ENCODE results near the gene ECEL1.
"Not testable (repeated sequence)": the region's sequence is repeated elsewhere in the genome, so short reads cannot be mapped to it uniquely, and the experiment has no call there.

Gene ECEL1

DNA sequence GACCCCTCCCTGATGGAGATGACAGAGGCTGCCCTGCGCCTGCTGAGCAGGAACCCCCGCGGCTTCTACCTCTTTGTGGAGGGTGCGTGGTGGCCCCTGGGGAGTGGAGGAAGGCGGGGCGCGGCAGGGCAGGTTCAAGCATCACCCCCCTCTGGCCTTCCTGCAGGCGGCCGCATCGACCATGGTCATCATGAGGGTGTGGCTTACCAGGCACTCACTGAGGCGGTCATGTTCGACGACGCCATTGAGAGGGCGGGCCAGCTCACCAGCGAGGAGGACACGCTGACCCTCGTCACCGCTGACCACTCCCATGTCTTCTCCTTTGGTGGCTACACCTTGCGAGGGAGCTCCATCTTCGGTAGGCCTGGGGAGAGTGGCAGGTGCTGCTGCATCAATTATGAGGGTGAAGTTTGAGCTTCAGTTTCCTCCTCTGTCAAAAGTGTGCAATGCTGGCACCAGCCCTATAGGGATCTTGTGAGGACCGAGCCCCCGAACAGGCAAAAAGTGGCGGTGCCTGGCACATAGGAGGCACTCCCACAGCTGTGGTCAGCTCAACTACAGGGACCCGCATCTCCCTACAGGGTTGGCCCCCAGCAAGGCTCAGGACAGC lies 29.5 kb downstream of the ECEL1 start:
- FAIRE-seq = no peak

DNA sequence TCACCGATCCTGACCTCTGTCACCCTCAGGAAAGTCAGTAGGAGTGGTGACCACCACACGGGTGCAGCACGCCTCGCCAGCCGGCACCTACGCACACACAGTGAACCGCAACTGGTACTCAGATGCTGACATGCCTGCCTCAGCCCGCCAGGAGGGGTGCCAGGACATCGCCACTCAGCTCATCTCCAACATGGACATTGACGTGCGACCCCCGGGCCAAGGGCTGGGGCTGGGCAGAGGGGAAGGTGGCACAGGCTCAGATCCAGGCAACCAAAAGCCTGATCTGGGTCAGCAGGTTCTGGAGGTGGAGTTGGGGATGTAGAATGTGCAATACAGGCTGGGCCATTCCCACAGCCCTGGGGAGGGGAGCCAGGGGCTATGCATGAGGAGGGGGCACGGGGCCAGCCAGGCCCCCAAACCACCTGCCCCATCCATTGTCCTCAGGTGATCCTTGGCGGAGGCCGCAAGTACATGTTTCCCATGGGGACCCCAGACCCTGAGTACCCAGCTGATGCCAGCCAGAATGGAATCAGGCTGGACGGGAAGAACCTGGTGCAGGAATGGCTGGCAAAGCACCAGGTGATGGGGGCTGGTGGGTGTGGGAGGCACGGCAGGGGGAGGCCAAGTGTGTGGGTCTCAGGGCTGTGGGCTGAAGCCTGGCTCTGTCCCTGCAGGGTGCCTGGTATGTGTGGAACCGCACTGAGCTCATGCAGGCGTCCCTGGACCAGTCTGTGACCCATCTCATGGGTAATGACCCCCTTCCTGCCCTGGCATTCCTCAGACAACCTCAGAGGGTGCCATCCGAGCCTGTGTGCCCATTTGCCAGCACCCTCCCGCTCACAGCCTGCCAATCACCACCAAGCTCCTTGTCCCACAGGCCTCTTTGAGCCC lies 30.3 kb downstream of the ECEL1 start:
- FAIRE-seq = no peak

DNA sequence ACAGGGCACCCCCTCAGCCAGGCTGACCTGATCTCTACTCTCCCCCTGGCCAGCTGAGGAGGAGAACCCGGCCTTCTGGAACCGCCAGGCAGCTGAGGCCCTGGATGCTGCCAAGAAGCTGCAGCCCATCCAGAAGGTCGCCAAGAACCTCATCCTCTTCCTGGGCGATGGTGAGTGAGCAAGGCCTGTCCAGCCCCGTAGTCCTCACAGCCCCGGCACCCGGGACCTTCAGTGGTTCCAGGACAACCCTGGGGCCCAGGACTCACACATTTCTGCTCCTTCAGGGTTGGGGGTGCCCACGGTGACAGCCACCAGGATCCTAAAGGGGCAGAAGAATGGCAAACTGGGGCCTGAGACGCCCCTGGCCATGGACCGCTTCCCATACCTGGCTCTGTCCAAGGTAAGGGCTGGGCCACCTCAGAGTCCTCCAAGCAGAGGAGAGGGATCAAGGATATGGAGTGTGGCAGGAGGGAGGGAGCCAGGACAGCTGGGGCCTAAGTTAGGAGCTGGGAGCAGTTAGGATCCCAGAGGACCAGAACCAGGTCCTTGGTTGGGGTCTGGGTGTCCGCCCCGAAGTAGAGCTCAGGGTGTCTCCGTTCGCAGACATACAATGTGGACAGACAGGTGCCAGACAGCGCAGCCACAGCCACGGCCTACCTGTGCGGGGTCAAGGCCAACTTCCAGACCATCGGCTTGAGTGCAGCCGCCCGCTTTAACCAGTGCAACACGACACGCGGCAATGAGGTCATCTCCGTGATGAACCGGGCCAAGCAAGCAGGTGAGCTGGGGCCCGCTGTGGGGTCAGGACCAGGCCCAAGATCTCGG lies 31.1 kb downstream of the ECEL1 start:
- no peak for FAIRE-seq

DNA sequence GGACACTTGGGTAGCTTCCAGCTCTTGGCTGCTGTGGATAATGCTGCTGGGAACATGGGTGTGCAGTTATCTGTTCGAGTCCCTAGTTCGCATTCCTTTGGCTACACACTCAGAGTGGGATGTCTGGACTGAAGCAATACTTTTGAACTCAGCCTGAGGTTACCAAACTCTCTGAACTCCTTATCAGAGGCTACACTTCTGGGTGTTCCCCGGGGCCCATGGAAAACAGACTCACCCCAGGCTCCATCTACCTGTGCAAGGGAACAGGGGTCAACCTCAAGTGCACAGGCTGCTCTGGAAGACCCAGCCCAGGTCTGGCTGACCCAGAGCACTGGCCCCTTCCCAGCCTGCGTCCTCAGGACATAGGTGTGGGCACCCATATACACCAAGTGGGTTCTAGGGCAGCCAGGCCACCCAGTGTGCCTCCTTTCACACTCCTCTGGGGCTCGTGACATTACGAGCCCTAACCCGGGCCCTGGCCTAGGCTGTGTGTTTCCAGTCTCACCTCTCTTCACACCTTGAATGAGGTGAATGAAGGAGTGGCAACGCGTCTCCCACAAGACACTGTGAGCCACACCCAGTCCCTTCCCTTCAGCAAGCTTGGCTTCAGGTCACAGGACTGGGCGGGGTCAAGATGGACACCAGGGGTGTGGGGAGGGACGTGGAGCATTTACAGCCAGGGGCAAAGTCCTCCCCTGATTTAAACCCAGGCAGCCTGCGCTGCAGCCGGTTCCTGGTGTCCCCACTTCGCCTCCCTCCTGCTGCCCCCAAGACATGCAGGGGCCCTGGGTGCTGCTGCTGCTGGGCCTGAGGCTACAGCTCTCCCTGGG lies 32.0 kb downstream of the ECEL1 start, which contains the start of gene ALPI:
ALPI (plus strand) TSS at position 728 of the 830 bp plus-strand sequence; CDS start at position 775, 47 bp downstream.
- FAIRE-seq = no peak

DNA sequence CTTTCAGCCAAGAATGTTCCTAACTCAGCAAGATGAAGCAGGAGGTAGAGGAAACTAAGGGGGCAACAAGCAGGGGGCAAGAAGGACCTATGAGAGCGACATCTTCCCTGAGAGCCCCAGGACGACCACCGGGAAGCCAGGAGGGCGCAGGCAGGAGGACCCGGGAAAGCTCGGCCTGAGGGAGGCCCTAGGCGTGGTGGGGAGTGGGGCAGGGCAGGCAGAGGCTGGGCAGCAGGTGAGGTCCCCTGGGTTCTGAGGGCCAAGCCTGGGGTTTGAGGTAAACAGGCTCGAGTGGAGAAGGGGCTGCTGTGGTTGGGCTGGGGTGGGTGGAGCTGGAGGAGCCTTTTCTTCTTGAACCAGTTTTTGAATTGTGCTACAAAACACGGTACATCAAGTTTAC lies 33.0 kb downstream of the ECEL1 start:
- FAIRE-seq = no peak

DNA sequence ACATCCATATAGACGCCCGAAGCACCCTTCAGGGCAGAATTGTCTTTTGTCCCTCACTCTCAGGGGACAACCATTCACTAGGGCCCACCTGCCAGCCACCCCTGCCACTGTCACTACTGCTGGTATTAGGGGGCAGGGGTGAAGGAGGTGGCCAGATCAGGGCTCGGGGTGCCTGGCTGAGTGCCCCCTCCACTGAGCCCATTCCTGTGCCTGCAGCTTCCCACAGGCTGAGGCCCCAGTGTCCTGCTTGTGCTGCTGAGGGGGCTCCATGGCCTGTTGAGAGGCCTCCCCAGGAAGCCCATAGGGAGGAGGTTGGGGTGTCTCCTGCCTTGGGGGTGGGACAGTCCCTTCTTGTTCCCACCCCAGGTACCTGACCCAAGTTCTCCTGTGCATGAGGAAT lies 36.0 kb downstream of the ECEL1 start:
- FAIRE-seq = not testable (repeated sequence)

DNA sequence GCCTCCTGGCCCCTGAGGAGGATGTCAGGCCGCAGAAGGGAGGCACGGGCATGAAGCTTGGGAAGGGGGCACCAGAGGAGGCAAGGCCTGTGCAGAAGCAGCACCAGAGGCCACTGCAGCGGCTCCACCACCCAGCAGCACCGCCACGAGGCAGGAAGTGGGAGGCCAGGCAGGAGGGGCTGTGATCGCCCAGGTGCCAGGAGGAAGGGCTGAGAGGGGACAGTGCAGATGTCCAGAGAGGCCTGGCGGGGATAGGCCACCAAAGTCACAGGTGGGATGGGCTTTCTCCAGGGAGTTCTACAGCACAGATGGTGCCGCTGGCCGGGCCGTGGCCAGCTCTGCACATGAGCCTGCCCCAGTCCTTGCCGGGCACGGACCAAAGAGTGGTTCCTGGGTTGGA lies 37.7 kb downstream of the ECEL1 start:
- FAIRE-seq = no peak

DNA sequence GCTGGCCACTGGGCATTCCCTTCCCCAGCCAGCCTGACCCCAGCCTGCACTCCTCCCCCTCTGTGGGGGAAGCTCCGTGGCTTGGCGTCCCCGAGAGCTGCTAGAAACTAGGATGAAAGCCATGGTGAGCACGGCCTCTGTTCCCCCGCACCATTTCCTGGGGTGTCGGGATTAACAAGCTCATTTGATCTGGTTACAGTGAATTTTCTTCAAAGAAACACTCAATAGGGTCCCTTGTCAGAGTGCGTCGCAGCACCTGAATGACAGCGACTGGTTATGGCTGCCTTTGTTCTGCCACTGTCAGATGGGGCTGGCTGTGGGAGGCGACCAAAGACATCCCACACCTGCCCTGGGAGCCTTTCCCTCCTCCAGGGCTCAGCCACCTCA lies 39.3 kb downstream of the ECEL1 start:
- no peak for FAIRE-seq

DNA sequence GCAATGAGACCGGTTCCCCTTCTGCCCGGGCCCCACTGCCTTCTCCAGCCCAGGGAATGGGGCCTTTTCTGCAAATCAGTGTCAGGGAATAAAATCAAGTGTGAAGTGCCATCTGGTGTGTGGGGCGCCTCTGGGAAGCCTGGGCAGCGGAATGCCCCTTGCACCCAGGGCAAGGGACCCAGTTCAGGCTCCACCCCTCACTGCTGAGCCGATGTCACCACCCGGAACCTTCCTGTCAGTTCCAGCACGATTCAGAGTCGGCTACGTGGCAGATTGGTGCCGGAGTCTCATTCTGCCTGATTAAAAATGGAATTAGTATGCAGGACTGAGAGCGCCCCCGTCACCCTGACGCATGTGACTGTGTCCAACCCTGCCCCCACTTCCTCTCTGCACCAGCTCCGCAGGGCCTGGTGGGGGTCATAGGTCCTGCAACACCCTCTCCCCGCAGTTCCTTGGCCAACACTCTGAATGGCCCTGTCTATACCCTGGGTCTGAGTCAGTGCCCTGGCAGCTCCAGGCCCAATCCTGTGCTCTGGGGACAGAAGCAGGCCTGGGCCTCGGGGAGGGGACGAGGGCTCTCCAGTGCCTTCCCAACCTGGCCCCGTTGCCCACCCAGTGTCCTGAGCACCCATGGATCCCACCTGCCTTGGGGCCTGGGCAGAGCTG lies 39.9 kb downstream of the ECEL1 start:
- no peak for FAIRE-seq

DNA sequence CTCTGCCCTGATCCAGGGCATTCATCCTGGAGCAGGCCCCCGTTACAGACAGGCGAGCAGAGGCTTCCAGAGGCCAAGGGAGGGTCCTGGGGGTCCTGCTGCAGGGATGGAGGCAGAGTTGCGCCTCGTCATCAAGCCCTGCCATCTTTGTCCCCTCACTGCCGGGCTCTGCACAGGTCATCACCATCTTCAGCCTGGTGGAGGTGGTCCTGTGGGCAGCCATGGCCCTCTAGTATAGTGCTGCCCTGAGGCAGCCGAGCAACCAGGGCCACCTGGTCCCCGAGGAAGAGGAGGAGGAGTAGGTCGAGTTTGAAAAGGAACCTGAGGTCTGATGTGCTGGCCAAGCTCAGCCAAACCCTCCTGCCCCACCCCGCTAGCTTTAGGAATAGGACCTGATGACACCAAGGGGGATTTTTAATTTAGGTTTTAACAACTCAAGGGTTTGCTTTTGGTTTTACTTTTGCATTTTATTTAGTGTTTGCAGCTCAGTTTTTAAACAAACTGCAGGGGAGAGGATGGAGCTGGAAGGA lies 40.5 kb downstream of the ECEL1 start:
- no peak for FAIRE-seq

DNA sequence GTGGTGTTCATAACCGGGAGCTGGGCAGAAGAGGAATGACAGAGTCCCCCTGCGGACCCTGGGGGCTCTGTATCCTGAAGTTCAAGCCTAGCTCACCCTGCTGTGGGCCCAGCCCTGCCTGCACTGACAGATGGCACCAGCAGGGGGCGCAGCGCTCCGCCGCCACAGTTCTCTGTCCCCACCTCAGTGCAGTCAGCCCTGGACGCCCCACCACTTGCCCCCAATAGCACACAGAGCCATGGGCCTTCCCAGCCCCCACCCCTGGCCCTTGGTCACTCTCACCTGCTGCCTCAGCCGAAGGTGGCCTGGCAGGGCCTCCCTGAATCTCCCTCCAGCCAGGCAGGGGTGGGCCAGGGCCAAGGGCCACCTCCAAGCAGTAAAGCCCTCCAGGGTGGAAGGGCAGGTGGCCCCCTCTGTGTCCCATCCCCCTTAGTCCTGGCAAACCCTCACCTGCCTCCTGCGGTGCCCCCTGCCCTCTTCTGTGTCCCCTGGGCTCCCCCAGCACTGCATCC lies 41.3 kb downstream of the ECEL1 start:
- not testable (repeated sequence) for FAIRE-seq

DNA sequence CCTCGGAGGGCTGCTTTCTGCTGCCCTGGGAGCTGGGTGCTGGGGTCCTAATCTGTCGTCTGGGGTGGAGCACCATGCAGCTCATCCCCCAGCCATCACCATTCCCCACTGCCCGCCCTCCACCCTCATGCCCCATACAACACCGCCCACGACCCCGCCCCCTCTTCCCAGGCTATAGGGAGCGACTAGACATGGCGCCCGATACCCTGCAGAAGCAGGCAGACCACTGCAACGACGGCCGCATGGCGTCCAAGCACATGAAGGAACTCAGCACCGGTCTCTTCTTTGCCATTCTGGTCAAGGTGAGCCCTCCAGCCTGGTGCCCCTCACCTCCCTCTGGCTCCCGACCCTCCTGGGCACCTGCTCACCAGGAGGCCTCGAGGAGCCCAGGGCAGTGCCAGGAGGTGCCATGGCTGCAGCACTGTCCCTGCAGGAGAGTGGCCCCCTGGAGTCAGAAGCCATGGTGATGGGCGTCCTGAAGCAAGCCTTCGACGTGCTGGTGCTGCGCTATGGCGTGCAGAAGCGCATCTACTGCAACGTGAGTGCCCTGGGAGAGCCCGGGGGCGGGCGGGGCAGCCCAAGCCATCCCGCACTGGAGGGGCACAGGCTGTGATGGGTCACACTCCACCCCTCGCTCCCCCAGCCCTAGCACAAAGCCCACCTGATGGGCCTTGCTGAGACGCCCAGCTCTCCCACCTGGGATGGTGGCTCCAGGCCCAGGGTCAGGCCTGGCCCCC lies 42.3 kb downstream of the ECEL1 start:
- not testable (repeated sequence) for FAIRE-seq

DNA sequence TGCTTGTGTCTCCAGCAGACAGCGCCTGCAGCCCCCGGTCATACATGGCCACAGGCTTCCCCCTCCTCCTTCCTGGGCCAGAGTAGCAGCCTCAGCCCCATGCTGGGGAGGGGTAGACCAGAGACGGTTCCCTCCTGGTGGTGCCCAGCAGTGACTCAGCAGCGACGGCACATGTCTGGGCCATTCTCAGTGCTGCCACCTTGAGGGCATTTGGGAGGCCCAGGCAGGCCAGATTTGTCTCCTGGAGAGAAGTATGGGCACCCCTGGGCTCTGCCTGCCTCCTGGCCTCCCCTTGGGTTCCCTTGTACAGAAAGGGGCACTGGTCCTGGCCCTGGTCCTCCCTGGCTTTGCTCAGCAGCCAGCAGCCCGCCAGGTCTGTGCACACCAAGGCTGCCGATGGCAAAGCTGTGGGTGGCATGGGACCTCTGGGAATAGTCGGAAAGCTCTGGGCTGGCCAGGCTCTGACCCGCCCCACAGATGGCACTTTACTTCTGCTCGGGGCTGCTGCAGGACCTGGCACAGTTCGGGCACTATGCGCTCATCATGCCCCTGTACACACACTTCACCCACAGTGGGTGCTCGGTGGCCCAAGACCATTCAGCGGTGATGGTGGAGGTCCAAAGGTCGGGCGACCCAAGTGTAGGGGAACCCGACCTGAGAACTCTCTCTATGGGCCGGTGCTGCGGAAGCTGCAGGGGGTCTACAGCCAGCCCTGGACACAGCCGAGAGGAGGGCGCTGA lies 43.1 kb downstream of the ECEL1 start:
- FAIRE-seq = no peak

DNA sequence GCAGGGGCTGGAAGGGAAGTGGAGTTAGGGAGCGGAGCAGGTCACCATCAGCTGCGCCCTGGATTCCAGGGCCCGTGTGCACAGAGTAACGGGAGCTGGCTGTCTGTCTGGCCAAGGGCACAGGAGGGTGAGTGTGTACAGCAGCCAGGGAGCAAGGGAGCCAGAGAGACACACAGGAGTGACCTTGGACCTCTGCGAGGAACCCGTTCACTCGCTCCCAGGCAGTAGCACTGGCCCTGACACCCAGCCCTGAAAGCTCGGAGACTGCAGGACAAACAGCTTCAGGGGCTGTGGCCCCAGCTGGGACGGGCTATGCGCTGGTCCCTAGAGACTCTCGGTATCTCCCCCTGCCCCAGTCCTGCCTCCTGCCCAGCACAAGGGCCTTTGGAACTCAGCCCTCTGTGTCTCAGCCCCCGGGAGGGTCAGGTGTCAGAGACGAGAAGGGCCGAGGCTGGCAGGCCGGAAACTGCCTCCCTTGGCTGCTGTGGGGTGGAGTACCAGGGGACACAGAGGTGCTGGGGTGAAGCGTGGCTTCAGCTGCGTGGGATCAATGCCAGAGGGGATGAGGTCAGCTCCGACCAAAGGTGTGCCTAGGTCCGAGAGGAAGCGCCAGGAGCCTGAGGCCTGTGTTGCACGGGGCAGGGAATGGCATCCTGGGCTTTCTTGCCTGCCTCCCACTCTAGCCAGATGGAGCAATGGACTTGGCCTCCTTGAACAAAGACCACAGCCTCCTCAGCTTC lies 43.8 kb downstream of the ECEL1 start:
- FAIRE-seq = not testable (repeated sequence)

DNA sequence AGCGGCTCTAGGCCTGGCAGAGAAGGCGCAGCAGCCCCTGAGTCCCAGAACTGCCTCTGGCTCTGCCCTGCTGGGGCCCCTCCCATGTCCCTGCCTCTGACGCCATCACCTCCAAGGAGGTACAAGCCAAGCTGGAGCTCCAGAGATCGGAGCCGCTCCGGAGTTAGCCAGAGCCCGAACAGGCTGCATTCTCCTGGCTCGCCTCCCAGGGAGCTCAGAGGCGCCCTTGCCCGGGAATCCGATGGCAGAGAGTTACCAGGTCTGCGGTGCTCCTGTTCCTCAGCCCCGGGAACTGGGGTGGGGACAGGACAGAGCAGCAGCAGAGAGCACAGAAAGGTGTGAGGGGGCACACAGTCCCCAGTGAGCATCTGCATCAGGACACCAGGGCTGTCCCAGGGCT lies 44.6 kb downstream of the ECEL1 start:
- not testable (repeated sequence) for FAIRE-seq

DNA sequence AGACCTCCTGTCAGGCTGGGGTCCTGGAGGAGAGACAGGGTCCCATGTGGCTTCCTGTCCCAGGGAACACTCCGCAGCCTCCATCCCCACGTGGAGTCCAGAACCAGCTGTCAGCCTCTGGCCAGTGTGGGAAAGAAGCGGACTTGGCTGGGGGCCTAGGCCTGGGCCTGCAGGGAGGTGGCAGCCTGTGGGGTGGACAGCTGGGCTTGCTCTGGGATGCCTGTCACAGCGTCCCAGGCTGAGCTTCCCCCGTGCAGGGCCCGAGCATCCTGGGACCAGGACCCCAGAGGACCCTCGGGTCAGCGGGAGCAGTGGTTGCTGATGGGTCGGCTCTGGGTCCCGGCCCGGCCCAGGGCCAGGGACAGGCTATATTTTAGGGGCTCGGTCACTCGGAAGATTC lies 45.2 kb downstream of the ECEL1 start:
- not testable (repeated sequence) for FAIRE-seq

DNA sequence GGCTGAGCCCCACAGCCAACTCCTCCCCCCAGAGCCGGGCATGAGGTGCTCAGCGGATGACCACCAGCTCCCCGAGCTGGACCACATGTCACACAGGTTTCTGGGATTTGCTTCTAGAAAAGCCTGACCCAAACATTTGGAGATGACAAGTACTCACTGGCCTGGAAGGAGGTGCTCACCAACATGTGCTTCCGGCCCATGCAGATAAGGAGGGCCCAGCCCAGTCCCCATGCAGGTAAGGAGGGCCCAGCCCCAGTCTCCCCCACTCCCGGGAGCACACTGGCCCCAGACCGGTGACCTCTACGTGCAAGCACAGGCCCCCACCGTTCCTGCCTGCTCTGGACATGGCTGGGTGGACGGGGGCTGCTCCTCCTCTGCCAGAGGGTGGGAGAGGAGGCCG lies 45.7 kb downstream of the ECEL1 start:
- not testable (repeated sequence) for FAIRE-seq

DNA sequence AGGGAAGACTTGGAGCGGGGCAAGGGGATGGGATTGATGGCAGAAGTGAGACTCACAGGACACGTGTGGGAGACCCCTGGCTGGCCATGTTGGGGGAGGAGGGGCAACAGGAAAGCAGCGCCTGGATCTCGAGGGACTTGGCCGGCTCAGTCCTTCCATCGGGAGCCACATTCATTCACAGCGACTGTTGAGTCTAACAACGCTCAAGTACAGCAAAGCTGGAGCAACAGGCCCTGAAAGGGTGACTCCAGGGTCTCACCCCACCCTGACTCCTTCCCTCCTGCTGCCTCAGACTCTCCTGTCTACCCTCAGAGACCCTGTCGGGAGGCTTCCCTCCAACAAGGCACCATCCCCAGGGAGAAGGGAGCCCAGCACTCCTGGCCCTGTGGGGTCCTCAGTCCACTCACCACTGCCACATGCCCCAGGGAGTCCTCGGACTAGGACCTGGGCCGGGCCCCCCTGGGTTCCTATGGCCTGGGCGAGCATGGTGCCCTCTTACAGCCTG lies 46.4 kb downstream of the ECEL1 start:
- no peak for FAIRE-seq
